A549 (cell line): Measurements from ENCODE around the gene GPR137B. TPM values are rescaled to one million over a fixed set of nuclear protein-coding genes. Genes with fewer than 3 reads are reported as not detected.

Experiments used
- ATAC-seq, 2 experiments: fragments of 200-7000 bp in 1 of 2; fragments of >200 bp in 1 of 2; cut with Nextera tagmentation in 1 of 2; cut with Tn5 transposase in 1 of 2; 3 replicates each; pipeline versions ENCODE4 v1.8.0 to v1.9.1; 2018 to 2020; ENCODE audit warnings: mild to moderate bottlenecking in 1 of 2, moderate library complexity in 1 of 2
- CTCF ChIA-PET: fragments of 300-600 bp; sonication (Branson Sonifier 250); formaldehyde crosslinking; extraction: SDS; loops from one replicate; lab custom pipeline; 2021; ENCODE audit warnings: antibody characterized with exemption, inconsistent platforms; lab: Yijun Ruan, JAX
- POLR2A ChIA-PET: fragments of 350-600 bp; formaldehyde crosslinking; extraction: SDS; loops from one replicate; lab custom pipeline; 2021; ENCODE audit warnings: antibody characterized with exemption, inconsistent platforms; lab: Yijun Ruan, JAX
- DNase-seq, 2 experiments: peaks; one replicate each; pipeline versions ENCODE4 v3.0.0 to v3.0.0-alpha.2; 2011 to 2016; ENCODE audit warnings: low read depth in 1 of 2, low spot score in 1 of 2
- FAIRE-seq: peaks from 2 replicates; lab custom pipeline; 2011; peaks lifted over from hg19 to GRCh38; lab: Jason Lieb, UNC
- H3K27ac ChIP-seq, 2 experiments: fragments of >200 bp; sonication (Bioruptor Twin); formaldehyde crosslinking; 3 replicates each; pipeline ENCODE4 v1.5.1; 2016 to 2017
- H3K4me1 ChIP-seq: fragments of >200 bp; sonication (Bioruptor Twin); formaldehyde crosslinking; 3 replicates; pipeline ENCODE4 v1.6.1; 2016
- H3K4me2 ChIP-seq: fragments of >200 bp; sonication (Bioruptor Twin); formaldehyde crosslinking; 3 replicates; pipeline ENCODE4 v1.6.1; 2016
- H3K4me3 ChIP-seq: fragments of >200 bp; sonication (Bioruptor Twin); formaldehyde crosslinking; 3 replicates; pipeline ENCODE4 v1.5.1; 2016
- H3K9me3 ChIP-seq: fragments of >200 bp; sonication (Bioruptor Twin); formaldehyde crosslinking; 3 replicates; pipeline ENCODE4 v1.6.1; 2016
- BHLHE40 ChIP-seq: IDR thresholded peaks from 2 replicates; pipeline ENCODE4 v1.6.1; 2012; ENCODE audit warnings: low read depth, low read length, inconsistent platforms
- CHD4 ChIP-seq: fragments of 200-600 bp; sonication (generic); IDR thresholded peaks from 2 replicates; pipeline ENCODE4 v1.6.1; 2016; ENCODE audit warnings: antibody characterized with exemption, mild to moderate bottlenecking, borderline replicate concordance
- EHF ChIP-seq: fragments of 250-450 bp; sonication (Bioruptor Pico); IDR thresholded peaks from 2 replicates; pipeline ENCODE4 v1.5.0; 2020; ENCODE audit warnings: mild to moderate bottlenecking
- FOSL2 ChIP-seq, 2 experiments: fragments of 450-650 bp in 1 of 2; fragments of >200 bp in 1 of 2; sonication (Bioruptor Twin) in 1 of 2; formaldehyde crosslinking; IDR thresholded peaks; 2 replicates each; pipeline versions ENCODE4 v1.5.0 to v1.6.1; 2016 to 2020; ENCODE audit warnings: mild to moderate bottlenecking in 1 of 2, moderate library complexity in 1 of 2
- HOXA7 ChIP-seq: fragments of 250-450 bp; sonication (Bioruptor Pico); IDR thresholded peaks from 2 replicates; pipeline ENCODE4 v1.5.0; 2020; ENCODE audit warnings: mild to moderate bottlenecking, moderate library complexity
- MAFK ChIP-seq: fragments of 450-650 bp; IDR thresholded peaks from 2 replicates; pipeline ENCODE4 v1.6.1; 2014; ENCODE audit not compliant: partially characterized antibody
- NPAS2 ChIP-seq: fragments of 250-450 bp; sonication (Bioruptor Pico); IDR thresholded peaks from 2 replicates; pipeline ENCODE4 v1.8.0; 2022; ENCODE audit warnings: mild to moderate bottlenecking, moderate library complexity, borderline replicate concordance
- PHF8 ChIP-seq: fragments of 200-600 bp; sonication (generic); IDR thresholded peaks from 2 replicates; pipeline ENCODE4 v1.6.1; 2016; ENCODE audit warnings: low read depth, mild to moderate bottlenecking, antibody characterized with exemption, moderate library complexity, borderline replicate concordance
- RNF2 ChIP-seq: fragments of 200-600 bp; sonication (generic); IDR thresholded peaks from 2 replicates; pipeline ENCODE4 v1.6.1; 2016; ENCODE audit warnings: low read depth, mild to moderate bottlenecking, antibody characterized with exemption, moderate library complexity, borderline replicate concordance
- SMC3 ChIP-seq: fragments of >200 bp; sonication (Bioruptor Twin); formaldehyde crosslinking; IDR thresholded peaks from 3 replicates; pipeline ENCODE4 v1.6.1; 2018; ENCODE audit warnings: inconsistent platforms
- ZNF302 ChIP-seq: fragments of 250-450 bp; sonication (Bioruptor Pico); IDR thresholded peaks from 2 replicates; pipeline ENCODE4 v1.9.0; 2021; ENCODE audit warnings: inconsistent platforms, mild to moderate bottlenecking, moderate library complexity
- WGBS: methylation state at CpG from one replicate; pipeline ENCODE4 v1.1.6; 2017; ENCODE audit errors: missing lambda C conversion rate; 5-methylcytosine and 5-hydroxymethylcytosine counted together
- polyA plus RNA-seq, 4 experiments: library from polyadenylated mRNA; depleted of rRNA in 3 of 4; stranded (reverse); fragments of >200 nt; fragmentation: RNase III in 1 of 4; extraction: RNeasy Plus Mini Kit Qiagen cat#74134 plus additional on column Dnase treatment in 1 of 4; gene quantifications; 2 replicates in 3 of 4; 3 replicates in 1 of 4; pipeline ENCODE4 v1.2.3, GENCODE V29; 2011 to 2017
- TF ChIP-seq, protein P1 (sequence below): fragments of 200-600 bp; sonication (generic); IDR thresholded peaks from 2 replicates; pipeline ENCODE4 v1.6.1; 2016; ENCODE audit warnings: antibody characterized with exemption, mild to moderate bottlenecking, moderate library complexity
- TF ChIP-seq, protein P2 (sequence below): IDR thresholded peaks from 2 replicates; pipeline ENCODE4 v1.6.1; 2012

Gene GPR137B
- polyA plus RNA-seq, 2 of the 4 experiments (the other 2 are of a cell fraction): 5.8 to 9.2 TPM

DNA sequence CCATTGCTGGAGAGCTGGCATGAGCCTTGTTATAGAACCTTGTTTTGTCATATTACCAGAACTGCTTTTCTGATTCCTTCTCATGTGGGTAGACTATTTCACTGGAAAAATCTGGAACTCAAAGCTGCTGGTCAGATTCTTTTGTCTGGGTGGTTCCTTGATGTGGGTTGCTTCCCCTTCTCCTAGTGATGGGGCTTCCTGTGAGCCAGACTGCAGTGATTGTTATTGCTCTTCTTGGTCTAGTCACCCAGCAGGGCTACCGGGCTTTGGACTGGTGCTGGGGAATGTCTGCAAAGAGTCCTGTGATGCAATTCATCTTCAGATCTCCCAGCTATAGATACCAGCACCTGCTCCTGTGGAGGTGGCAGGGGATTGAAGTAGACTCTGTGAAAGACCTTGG lies 59.4 kb downstream of the GPR137B start (continued):
- no peak for TF ChIP-seq NPAS2
- no peak for TF ChIP-seq FOSL2 (IDR thresholded peaks at IDR 0.05)
- TF ChIP-seq FOSL2 (CRISPR knock-in tag; IDR thresholded peaks at IDR 0.05): no peak
- TF ChIP-seq PHF8: no peak

DNA sequence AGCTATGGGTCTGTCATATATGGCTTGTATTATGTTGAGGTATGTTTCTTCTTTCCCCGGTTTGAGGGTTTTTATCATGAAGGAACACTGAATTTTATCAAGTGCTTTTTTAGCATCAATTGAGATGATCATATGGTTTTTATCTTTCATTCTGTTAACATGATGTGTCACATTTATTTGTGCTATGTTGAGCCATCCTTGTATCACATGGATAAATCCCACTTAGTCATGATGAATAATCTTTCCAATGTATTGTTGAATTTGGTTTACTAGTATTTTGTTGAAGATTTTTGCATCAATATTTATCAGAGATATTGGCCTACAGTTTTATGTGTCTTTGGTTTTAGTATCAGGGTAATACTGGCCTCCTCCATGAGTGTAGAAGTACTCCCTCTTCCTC lies 61.7 kb downstream of the GPR137B start:
- POLR2A ChIA-PET: interaction anchor here (0.6 kb wide), 1 partner anchor 125 kb away, joined by 5 read pairs; no protein-coding TSS in a partner anchor
- H3K4me2 ChIP-seq: 0 out of 3 replicates have a peak overlapping the region, but pooled peaks have one; percentile 12
- H3K9me3 ChIP-seq: peaks cover 2% of the 10 kb centered on the region; the same call in 2 of the 3 replicates
- CTCF ChIA-PET: interaction anchor here (0.6 kb wide), 1 partner anchor 27 kb away, joined by 3 read pairs; no protein-coding TSS in a partner anchor
- ATAC-seq (no peak), DNase-seq (no peak), FAIRE-seq (peak; percentile 51)
- H3K4me1 ChIP-seq: peaks cover 5% of the 10 kb centered on the region; the same call in 1 of the 3 replicates
- TF ChIP-seq, protein P1, sequence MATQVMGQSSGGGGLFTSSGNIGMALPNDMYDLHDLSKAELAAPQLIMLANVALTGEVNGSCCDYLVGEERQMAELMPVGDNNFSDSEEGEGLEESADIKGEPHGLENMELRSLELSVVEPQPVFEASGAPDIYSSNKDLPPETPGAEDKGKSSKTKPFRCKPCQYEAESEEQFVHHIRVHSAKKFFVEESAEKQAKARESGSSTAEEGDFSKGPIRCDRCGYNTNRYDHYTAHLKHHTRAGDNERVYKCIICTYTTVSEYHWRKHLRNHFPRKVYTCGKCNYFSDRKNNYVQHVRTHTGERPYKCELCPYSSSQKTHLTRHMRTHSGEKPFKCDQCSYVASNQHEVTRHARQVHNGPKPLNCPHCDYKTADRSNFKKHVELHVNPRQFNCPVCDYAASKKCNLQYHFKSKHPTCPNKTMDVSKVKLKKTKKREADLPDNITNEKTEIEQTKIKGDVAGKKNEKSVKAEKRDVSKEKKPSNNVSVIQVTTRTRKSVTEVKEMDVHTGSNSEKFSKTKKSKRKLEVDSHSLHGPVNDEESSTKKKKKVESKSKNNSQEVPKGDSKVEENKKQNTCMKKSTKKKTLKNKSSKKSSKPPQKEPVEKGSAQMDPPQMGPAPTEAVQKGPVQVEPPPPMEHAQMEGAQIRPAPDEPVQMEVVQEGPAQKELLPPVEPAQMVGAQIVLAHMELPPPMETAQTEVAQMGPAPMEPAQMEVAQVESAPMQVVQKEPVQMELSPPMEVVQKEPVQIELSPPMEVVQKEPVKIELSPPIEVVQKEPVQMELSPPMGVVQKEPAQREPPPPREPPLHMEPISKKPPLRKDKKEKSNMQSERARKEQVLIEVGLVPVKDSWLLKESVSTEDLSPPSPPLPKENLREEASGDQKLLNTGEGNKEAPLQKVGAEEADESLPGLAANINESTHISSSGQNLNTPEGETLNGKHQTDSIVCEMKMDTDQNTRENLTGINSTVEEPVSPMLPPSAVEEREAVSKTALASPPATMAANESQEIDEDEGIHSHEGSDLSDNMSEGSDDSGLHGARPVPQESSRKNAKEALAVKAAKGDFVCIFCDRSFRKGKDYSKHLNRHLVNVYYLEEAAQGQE: no peak
- TF ChIP-seq RNF2 (no peak), NPAS2 (no peak), HOXA7 (CRISPR knock-in tag) (no peak), SMC3 (no peak)
- H3K4me3 ChIP-seq: no peak overlapping the region
- 68% methylated on average over 1 of the region's 1 CpG for WGBS
- H3K27ac ChIP-seq: no peak overlapping the region

DNA sequence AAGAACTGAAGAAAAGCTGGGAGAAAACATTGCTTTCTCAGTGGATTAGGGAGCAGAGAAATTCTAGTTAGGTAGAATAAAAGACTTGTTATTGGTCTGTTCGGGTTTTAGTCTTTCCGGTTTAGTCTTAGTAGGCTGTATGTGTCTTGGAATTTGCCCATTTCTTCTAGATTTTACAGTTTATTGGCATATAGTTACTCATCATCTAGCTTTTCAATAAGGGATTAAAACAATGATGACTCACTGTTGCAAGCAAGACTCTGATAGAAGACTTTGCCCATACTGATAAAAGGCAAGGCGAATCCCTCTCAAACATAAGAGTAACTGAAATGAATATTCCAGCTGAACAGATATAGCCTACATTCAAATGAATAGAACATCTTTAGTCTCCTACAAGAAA lies 62.3 kb downstream of the GPR137B start:
- ChIA-PET CTCF (no interaction called here), POLR2A (no interaction called here)
- WGBS: 79% methylated on average over 3 of the region's 3 CpGs
- no peak overlapping the region for H3K4me3 ChIP-seq
- H3K4me1 ChIP-seq: peaks cover 5% of the 10 kb centered on the region; the same call in 1 of the 3 replicates
- peaks cover 2% of the 10 kb centered on the region; the same call in 2 of the 3 replicates for H3K9me3 ChIP-seq
- H3K27ac ChIP-seq: no peak overlapping the region
- TF ChIP-seq, protein P2, sequence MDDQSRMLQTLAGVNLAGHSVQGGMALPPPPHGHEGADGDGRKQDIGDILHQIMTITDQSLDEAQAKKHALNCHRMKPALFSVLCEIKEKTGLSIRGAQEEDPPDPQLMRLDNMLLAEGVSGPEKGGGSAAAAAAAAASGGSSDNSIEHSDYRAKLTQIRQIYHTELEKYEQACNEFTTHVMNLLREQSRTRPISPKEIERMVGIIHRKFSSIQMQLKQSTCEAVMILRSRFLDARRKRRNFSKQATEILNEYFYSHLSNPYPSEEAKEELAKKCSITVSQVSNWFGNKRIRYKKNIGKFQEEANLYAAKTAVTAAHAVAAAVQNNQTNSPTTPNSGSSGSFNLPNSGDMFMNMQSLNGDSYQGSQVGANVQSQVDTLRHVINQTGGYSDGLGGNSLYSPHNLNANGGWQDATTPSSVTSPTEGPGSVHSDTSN: no peak
- TF ChIP-seq EHF (CRISPR knock-in tag) (no peak), FOSL2 (IDR thresholded peaks at IDR 0.05) (no peak), FOSL2 (CRISPR knock-in tag; IDR thresholded peaks at IDR 0.05) (peak; percentile 61; the same call in 1 of the 2 replicates), CHD4 (no peak)
- 0 out of 3 replicates have a peak overlapping the region, but pooled peaks have one; percentile 12 for H3K4me2 ChIP-seq
- FAIRE-seq (no peak), DNase-seq (no peak), ATAC-seq (no peak)

DNA sequence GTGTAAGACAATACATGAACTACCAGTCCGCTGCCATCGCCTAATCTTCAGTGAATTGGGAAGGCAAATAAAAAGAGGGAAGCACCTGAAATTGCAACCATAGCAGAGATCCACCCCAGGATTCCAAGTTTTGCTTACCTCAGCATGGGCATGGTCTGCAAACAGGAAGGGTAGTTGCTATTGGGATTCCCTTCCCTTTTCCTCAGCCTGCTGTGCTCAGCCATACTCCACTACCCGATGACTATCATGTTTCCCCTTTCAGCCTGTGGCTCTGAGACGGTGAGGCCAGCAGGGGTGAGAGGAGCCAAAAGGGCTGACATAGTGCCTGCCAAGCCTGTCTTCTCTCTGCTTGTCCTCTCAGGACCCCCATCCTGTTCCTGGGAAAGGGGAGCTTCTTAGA lies 64.2 kb downstream of the GPR137B start:
- Histone ChIP-seq H3K4me1 (peaks cover 5% of the 10 kb centered on the region; the same call in 1 of the 3 replicates), H3K4me2 (no peak overlapping the region), H3K4me3 (no peak overlapping the region), H3K9me3 (peaks cover 2% of the 10 kb centered on the region; the same call in 2 of the 3 replicates), H3K27ac (no peak overlapping the region)
- DNase-seq: no peak
- POLR2A ChIA-PET: no interaction called here
- FAIRE-seq: no peak
- CTCF ChIA-PET: interaction anchor here (1.4 kb wide), 1 partner anchor 18 kb away, joined by 5 read pairs; no protein-coding TSS in a partner anchor
- WGBS: 87% methylated on average over 4 of the region's 4 CpGs
- ATAC-seq: peak in 1 of 2 experiments; percentile 23; a peak in 2 of 6 replicates
- TF ChIP-seq BHLHE40: no peak
- no peak for TF ChIP-seq ZNF302 (CRISPR knock-in tag)
- peak; percentile 51 for TF ChIP-seq MAFK
